ENCODE results near the gene RBMS1.

GRCh38 chr2:160499865-160500264, 6.3 kb upstream of the RBMS1 start:
- TF ChIP-seq POLR2AphosphoS5 (IDR thresholded peaks at IDR 0.05) (no peak), CTCF (IDR thresholded peaks at IDR 0.05) (no peak), POLR2A (IDR thresholded peaks at IDR 0.05) (no peak)
